A549 treated with DMSO at 1 μM for 4 hours (cell line): Measurements from ENCODE around the gene KRTAP22-1. TPM values are rescaled to one million over a fixed set of nuclear protein-coding genes. Genes with fewer than 3 reads are reported as not detected.

Experiments used
- total RNA-seq: library from RNA; stranded (reverse); fragments of 200-300 nt; extraction: Qiagen RNA extraction; gene quantifications from 5 replicates; pipeline ENCODE4 v1.2.3, GENCODE V29; 2022; ENCODE audit warnings: low read depth

The KRTAP22-1 gene
- not detected in 5 replicates for total RNA-seq

GRCh38 chr21:30600787-30601186 lies at the start of gene KRTAP22-1:
Gene KRTAP22-1, plus strand, starts transcription at chr21:30601087.

GRCh38 chr21:30561264-30561895 lies 39.5 kb upstream of the KRTAP22-1 start, which contains the start of gene KRTAP19-7:
Gene KRTAP19-7, minus strand, starts transcription at chr21:30561314. Its CDS starts 25 bp downstream, at chr21:30561289.

GRCh38 chr21:30590297-30590696 lies 10.6 kb upstream of the KRTAP22-1 start, which contains the start of gene KRTAP22-2:
Gene KRTAP22-2, minus strand, starts transcription at chr21:30590397.

GRCh38 chr21:30592140-30592539 lies 8.7 kb upstream of the KRTAP22-1 start, which contains the start of gene KRTAP6-3:
Gene KRTAP6-3, plus strand, starts transcription at chr21:30592440. Its CDS starts 6 bp downstream, at chr21:30592446.

GRCh38 chr21:30598802-30599201 lies 2.1 kb upstream of the KRTAP22-1 start, which contains the start of gene KRTAP6-2:
Gene KRTAP6-2, minus strand, starts transcription at chr21:30598902. Its CDS starts 28 bp downstream, at chr21:30598874.

GRCh38 chr21:30613836-30614235 lies 12.9 kb downstream of the KRTAP22-1 start, which contains the start of gene KRTAP6-1:
Gene KRTAP6-1, minus strand, starts transcription at chr21:30613930. Its CDS starts 26 bp downstream, at chr21:30613904.

GRCh38 chr21:30616125-30616524 lies 15.2 kb downstream of the KRTAP22-1 start, which contains the start of gene KRTAP20-1:
Gene KRTAP20-1, plus strand, starts transcription at chr21:30616425. Its CDS starts 30 bp downstream, at chr21:30616455.

GRCh38 chr21:30620522-30620921 lies 19.6 kb downstream of the KRTAP22-1 start, which contains the start of gene KRTAP20-4:
Gene KRTAP20-4, plus strand, starts transcription at chr21:30620627.

GRCh38 chr21:30634906-30635305 lies 34.0 kb downstream of the KRTAP22-1 start, which contains the start of gene KRTAP20-2:
Gene KRTAP20-2, plus strand, starts transcription at chr21:30635206. Its CDS starts 58 bp downstream, at chr21:30635264.

GRCh38 chr21:30642564-30642963 lies 41.7 kb downstream of the KRTAP22-1 start, which contains the start of gene KRTAP20-3:
Gene KRTAP20-3, plus strand, starts transcription at chr21:30642864.

Other genes starting within 250 kb of the KRTAP22-1 start
- gene KRTAP13-2, start 228.8 kb upstream of the KRTAP22-1 start, total RNA-seq, result not detected in 5 replicates
- gene KRTAP13-1, start 205.1 kb upstream of the KRTAP22-1 start, total RNA-seq, result not detected in 5 replicates
- not detected in 5 replicates for gene KRTAP13-3, start 175.2 kb upstream of the KRTAP22-1 start, total RNA-seq
- not detected in 5 replicates for gene KRTAP13-4, start 170.9 kb upstream of the KRTAP22-1 start, total RNA-seq
- not detected in 5 replicates for gene KRTAP15-1, start 160.8 kb upstream of the KRTAP22-1 start, total RNA-seq
- gene KRTAP19-1, start 120.7 kb upstream of the KRTAP22-1 start, total RNA-seq, result not detected in 5 replicates
- gene KRTAP19-2, start 113.7 kb upstream of the KRTAP22-1 start, total RNA-seq, result not detected in 5 replicates
- gene KRTAP19-3, start 109.1 kb upstream of the KRTAP22-1 start, total RNA-seq, result not detected in 5 replicates
- gene KRTAP19-4, start 103.9 kb upstream of the KRTAP22-1 start, total RNA-seq, result not detected in 5 replicates
- gene KRTAP19-5, start 98.9 kb upstream of the KRTAP22-1 start, total RNA-seq, result not detected in 5 replicates
- gene KRTAP19-6, start 59.2 kb upstream of the KRTAP22-1 start, total RNA-seq, result not detected in 5 replicates
- not detected in 5 replicates for gene KRTAP19-7, start 39.8 kb upstream of the KRTAP22-1 start, total RNA-seq
- gene KRTAP22-2, start 10.7 kb upstream of the KRTAP22-1 start, total RNA-seq, result not detected in 5 replicates
- gene KRTAP6-3, start 8.6 kb upstream of the KRTAP22-1 start, total RNA-seq, result not detected in 5 replicates
- not detected in 5 replicates for gene KRTAP6-2, start 2.2 kb upstream of the KRTAP22-1 start, total RNA-seq
- gene KRTAP6-1, start 12.8 kb downstream of the KRTAP22-1 start, total RNA-seq, result not detected in 5 replicates
- gene KRTAP20-1, start 15.3 kb downstream of the KRTAP22-1 start, total RNA-seq, result not detected in 5 replicates
- gene KRTAP20-4, start 19.5 kb downstream of the KRTAP22-1 start, total RNA-seq, result not detected in 5 replicates
- gene KRTAP20-2, start 34.1 kb downstream of the KRTAP22-1 start, total RNA-seq, result not detected in 5 replicates
- gene KRTAP20-3, start 41.8 kb downstream of the KRTAP22-1 start, total RNA-seq, result not detected in 5 replicates
- not detected in 5 replicates for gene KRTAP21-3, start 117.7 kb downstream of the KRTAP22-1 start, total RNA-seq
- gene KRTAP21-2, start 146.2 kb downstream of the KRTAP22-1 start, total RNA-seq, result not detected in 5 replicates
- not detected in 5 replicates for gene KRTAP21-1, start 154.3 kb downstream of the KRTAP22-1 start, total RNA-seq
- not detected in 5 replicates for gene KRTAP8-1, start 212.2 kb downstream of the KRTAP22-1 start, total RNA-seq
- not detected in 5 replicates for gene KRTAP7-1, start 228.7 kb downstream of the KRTAP22-1 start, total RNA-seq